A549 (cell line): ENCODE measurements around the gene LMF2. TPM values are rescaled to one million over a fixed set of nuclear protein-coding genes. Genes with fewer than 3 reads are reported as not detected.

Experiments used
- ATAC-seq, 2 experiments: fragments of 200-7000 bp in 1 of 2; fragments of >200 bp in 1 of 2; cut with Nextera tagmentation in 1 of 2; cut with Tn5 transposase in 1 of 2; 3 replicates each; pipeline versions ENCODE4 v1.8.0 to v1.9.1; 2018 to 2020; ENCODE audit warnings: mild to moderate bottlenecking in 1 of 2, moderate library complexity in 1 of 2
- CTCF ChIA-PET: fragments of 300-600 bp; sonication (Branson Sonifier 250); formaldehyde crosslinking; extraction: SDS; loops from one replicate; lab custom pipeline; 2021; ENCODE audit warnings: antibody characterized with exemption, inconsistent platforms; lab: Yijun Ruan, JAX
- POLR2A ChIA-PET: fragments of 350-600 bp; formaldehyde crosslinking; extraction: SDS; loops from one replicate; lab custom pipeline; 2021; ENCODE audit warnings: antibody characterized with exemption, inconsistent platforms; lab: Yijun Ruan, JAX
- DNase-seq, 2 experiments: peaks; one replicate each; pipeline versions ENCODE4 v3.0.0 to v3.0.0-alpha.2; 2011 to 2016; ENCODE audit warnings: low read depth in 1 of 2, low spot score in 1 of 2
- FAIRE-seq: peaks from 2 replicates; lab custom pipeline; 2011; peaks lifted over from hg19 to GRCh38; lab: Jason Lieb, UNC
- H3K27ac ChIP-seq, 2 experiments: fragments of >200 bp; sonication (Bioruptor Twin); formaldehyde crosslinking; 3 replicates each; pipeline ENCODE4 v1.5.1; 2016 to 2017
- H3K4me1 ChIP-seq: fragments of >200 bp; sonication (Bioruptor Twin); formaldehyde crosslinking; 3 replicates; pipeline ENCODE4 v1.6.1; 2016
- H3K4me2 ChIP-seq: fragments of >200 bp; sonication (Bioruptor Twin); formaldehyde crosslinking; 3 replicates; pipeline ENCODE4 v1.6.1; 2016
- H3K4me3 ChIP-seq: fragments of >200 bp; sonication (Bioruptor Twin); formaldehyde crosslinking; 3 replicates; pipeline ENCODE4 v1.5.1; 2016
- H3K9me3 ChIP-seq: fragments of >200 bp; sonication (Bioruptor Twin); formaldehyde crosslinking; 3 replicates; pipeline ENCODE4 v1.6.1; 2016
- BHLHE40 ChIP-seq: IDR thresholded peaks from 2 replicates; pipeline ENCODE4 v1.6.1; 2012; ENCODE audit warnings: low read depth, low read length, inconsistent platforms
- CBX2 ChIP-seq: fragments of 200-600 bp; sonication (generic); IDR thresholded peaks from 2 replicates; pipeline ENCODE4 v1.6.1; 2016; ENCODE audit warnings: low read depth, mild to moderate bottlenecking, borderline replicate concordance
- CEBPB ChIP-seq, 2 experiments: fragments of >200 bp in 1 of 2; sonication (Bioruptor Twin) in 1 of 2; formaldehyde crosslinking in 1 of 2; IDR thresholded peaks; 2 replicates each; pipeline ENCODE4 v1.6.1; 2012 to 2016
- CHD4 ChIP-seq: fragments of 200-600 bp; sonication (generic); IDR thresholded peaks from 2 replicates; pipeline ENCODE4 v1.6.1; 2016; ENCODE audit warnings: antibody characterized with exemption, mild to moderate bottlenecking, borderline replicate concordance
- FOSB ChIP-seq: fragments of 250-450 bp; sonication (Bioruptor Pico); IDR thresholded peaks from 2 replicates; pipeline ENCODE4 v1.5.0; 2020; ENCODE audit warnings: mild to moderate bottlenecking, moderate library complexity
- FOSL2 ChIP-seq, 2 experiments: fragments of 450-650 bp in 1 of 2; fragments of >200 bp in 1 of 2; sonication (Bioruptor Twin) in 1 of 2; formaldehyde crosslinking; IDR thresholded peaks; 2 replicates each; pipeline versions ENCODE4 v1.5.0 to v1.6.1; 2016 to 2020; ENCODE audit warnings: mild to moderate bottlenecking in 1 of 2, moderate library complexity in 1 of 2
- KDM1A ChIP-seq: fragments of 200-600 bp; sonication (generic); IDR thresholded peaks from 2 replicates; pipeline ENCODE4 v1.6.1; 2016; ENCODE audit warnings: low read depth, mild to moderate bottlenecking
- MAFK ChIP-seq: fragments of 450-650 bp; IDR thresholded peaks from 2 replicates; pipeline ENCODE4 v1.6.1; 2014; ENCODE audit not compliant: partially characterized antibody
- MYC ChIP-seq: IDR thresholded peaks from 2 replicates; pipeline ENCODE4 v1.6.1; 2012; ENCODE audit warnings: mild to moderate bottlenecking, inconsistent platforms, low read length, improper control_type of control experiment, borderline replicate concordance
- NFE2L2 ChIP-seq: fragments of 150-350 bp; conservative IDR thresholded peaks from 2 replicates; pipeline ENCODE4 v1.6.1; 2014; ENCODE audit warnings: low read length
- NR3C1 ChIP-seq: fragments of >200 bp; sonication (Bioruptor Twin); formaldehyde crosslinking; IDR thresholded peaks from 3 replicates; pipeline ENCODE4 v1.6.1; 2017
- PHF8 ChIP-seq: fragments of 200-600 bp; sonication (generic); IDR thresholded peaks from 2 replicates; pipeline ENCODE4 v1.6.1; 2016; ENCODE audit warnings: low read depth, mild to moderate bottlenecking, antibody characterized with exemption, moderate library complexity, borderline replicate concordance
- POLR2A ChIP-seq: IDR thresholded peaks from 2 replicates; pipeline ENCODE4 v1.6.1; 2012; ENCODE audit warnings: mild to moderate bottlenecking, low read length
- RCOR1 ChIP-seq: fragments of 150-350 bp; IDR thresholded peaks from 2 replicates; pipeline ENCODE4 v1.6.1; 2014; ENCODE audit warnings: antibody characterized with exemption, low read length, low read depth
- ZSCAN20 ChIP-seq: fragments of 250-450 bp; sonication (Bioruptor Pico); IDR thresholded peaks from 2 replicates; pipeline ENCODE4 v1.8.0; 2022; ENCODE audit warnings: mild to moderate bottlenecking, moderate library complexity
- WGBS: methylation state at CpG from one replicate; pipeline ENCODE4 v1.1.6; 2017; ENCODE audit errors: missing lambda C conversion rate; 5-methylcytosine and 5-hydroxymethylcytosine counted together
- polyA minus RNA-seq: library from RNA; depleted of rRNA, polyadenylated mRNA; stranded (reverse); fragments of >200 nt; gene quantifications from 2 replicates; pipeline ENCODE4 v1.2.3, GENCODE V29; 2011; rRNA and poly(A)+ RNA removed
- polyA plus RNA-seq, 4 experiments: library from polyadenylated mRNA; depleted of rRNA in 3 of 4; stranded (reverse); fragments of >200 nt; fragmentation: RNase III in 1 of 4; extraction: RNeasy Plus Mini Kit Qiagen cat#74134 plus additional on column Dnase treatment in 1 of 4; gene quantifications; 2 replicates in 3 of 4; 3 replicates in 1 of 4; pipeline ENCODE4 v1.2.3, GENCODE V29; 2011 to 2017
- TF ChIP-seq, protein P1 (sequence below): fragments of 250-450 bp; sonication (Bioruptor Pico); IDR thresholded peaks from 2 replicates; pipeline ENCODE4 v1.5.0; 2021; ENCODE audit warnings: mild to moderate bottlenecking, moderate library complexity, borderline replicate concordance
- TF ChIP-seq, protein P2 (sequence below): fragments of 150-350 bp; IDR thresholded peaks from 2 replicates; pipeline ENCODE4 v1.6.1; 2014; ENCODE audit warnings: low read depth, mild to moderate bottlenecking, low read length
- TF ChIP-seq, protein P3 (sequence below): fragments of 200-600 bp; sonication (generic); IDR thresholded peaks from 2 replicates; pipeline ENCODE4 v1.6.1; 2016; ENCODE audit warnings: antibody characterized with exemption, mild to moderate bottlenecking, moderate library complexity
- TF ChIP-seq, protein P4 (sequence below): IDR thresholded peaks from 2 replicates; pipeline ENCODE4 v1.6.1; 2012; ENCODE audit warnings: low read depth, borderline replicate concordance
- TF ChIP-seq, protein P5 (sequence below): fragments of 450-650 bp; IDR thresholded peaks from 2 replicates; pipeline ENCODE4 v1.6.1; 2014; ENCODE audit warnings: antibody characterized with exemption
- TF ChIP-seq, protein P6 (sequence below): fragments of 250-450 bp; sonication (Bioruptor Pico); IDR thresholded peaks from 2 replicates; pipeline ENCODE4 v1.5.0; 2020; ENCODE audit warnings: low read depth, mild to moderate bottlenecking, moderate library complexity
- TF ChIP-seq, protein P7 (sequence below): fragments of >200 bp; sonication (Bioruptor Twin); formaldehyde crosslinking; IDR thresholded peaks from 2 replicates; pipeline ENCODE4 v1.6.1; 2016

The LMF2 gene, protein sequence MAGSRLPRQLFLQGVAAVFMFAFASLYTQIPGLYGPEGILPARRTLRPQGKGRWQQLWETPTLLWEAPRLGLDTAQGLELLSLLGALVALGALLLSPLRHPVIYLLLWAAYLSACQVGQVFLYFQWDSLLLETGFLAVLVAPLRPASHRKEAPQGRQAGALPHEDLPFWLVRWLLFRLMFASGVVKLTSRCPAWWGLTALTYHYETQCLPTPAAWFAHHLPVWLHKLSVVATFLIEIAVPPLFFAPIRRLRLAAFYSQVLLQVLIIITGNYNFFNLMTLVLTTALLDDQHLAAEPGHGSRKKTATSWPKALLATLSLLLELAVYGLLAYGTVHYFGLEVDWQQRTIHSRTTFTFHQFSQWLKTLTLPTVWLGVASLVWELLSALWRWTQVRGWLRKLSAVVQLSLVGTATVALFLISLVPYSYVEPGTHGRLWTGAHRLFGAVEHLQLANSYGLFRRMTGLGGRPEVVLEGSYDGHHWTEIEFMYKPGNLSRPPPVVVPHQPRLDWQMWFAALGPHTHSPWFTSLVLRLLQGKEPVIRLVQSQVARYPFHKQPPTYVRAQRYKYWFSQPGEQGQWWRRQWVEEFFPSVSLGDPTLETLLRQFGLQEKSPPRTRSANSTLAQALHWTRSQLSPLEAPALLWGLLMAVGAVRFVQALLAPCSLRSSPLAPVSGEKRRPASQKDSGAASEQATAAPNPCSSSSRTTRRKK
- polyA plus RNA-seq (2011; rRNA removed), result 13.0 and 15.1 TPM in 2 replicates
- polyA plus RNA-seq (2012; cell fraction: cytosol; rRNA removed), result 32.8 and 51.2 TPM in 2 replicates
- polyA plus RNA-seq (2012; cell fraction: nucleus; rRNA removed), result 317 and 562 TPM in 2 replicates
- 31.8 to 34.2 TPM (median 32.5 TPM) in 3 replicates for polyA plus RNA-seq (2017; fragmentation: RNase III; extraction: RNeasy Plus Mini Kit Qiagen cat#74134 plus additional on column Dnase treatment)
- 11.6 and 15.9 TPM in 2 replicates for polyA minus RNA-seq

DNA sequence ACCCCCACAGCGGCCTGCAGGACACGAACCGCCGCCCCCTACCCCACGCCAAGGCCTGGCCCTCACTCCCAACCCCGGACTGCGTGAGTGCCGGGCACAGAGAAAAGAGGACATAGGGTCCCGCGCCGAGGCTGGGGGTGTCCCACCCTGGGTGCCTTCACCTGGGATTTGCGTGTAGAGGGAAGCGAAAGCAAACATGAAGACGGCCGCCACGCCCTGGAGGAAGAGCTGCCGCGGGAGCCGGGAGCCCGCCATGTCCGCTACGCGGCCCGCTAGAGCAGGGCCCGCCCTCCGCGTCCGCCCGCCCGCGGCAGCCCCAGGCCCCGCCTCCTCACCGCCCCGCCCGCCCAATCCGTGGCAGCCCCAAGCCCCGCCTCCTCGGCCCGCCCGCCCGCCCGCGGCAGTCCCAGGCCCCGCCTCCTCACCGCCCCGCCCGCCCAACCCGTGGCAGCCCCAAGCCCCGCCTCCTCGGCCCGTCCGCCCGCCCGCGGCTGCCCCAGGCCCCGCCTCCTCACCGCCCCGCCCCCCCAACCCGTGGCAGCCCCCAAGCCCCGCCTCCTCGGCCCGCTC, at the start of gene LMF2:
LMF2 (minus strand) TSS at position 282 of the 570 bp plus-strand sequence; CDS start at position 255, 27 bp downstream.
- FAIRE-seq (no peak), ATAC-seq (peak; percentile 77 to 84), DNase-seq (peak in 1 of 2 experiments; percentile 66)
- Histone ChIP-seq H3K4me1 (peaks cover 15% of the 10 kb centered on the region), H3K4me2 (peak within 1 kb of the TSS; percentile 95), H3K9me3 (no peaks in the 10 kb centered on the region), H3K27ac (peak within 1 kb of the TSS; percentile 95 to 97), H3K4me3 (peak within 1 kb of the TSS; percentile 94)
- CTCF ChIA-PET, result interaction anchor here (0.7 to 3.5 kb wide), 5 partner anchors 9 to 202 kb away, joined by 3 to 26 read pairs (median 4); partner anchors contain the start of genes SCO2 and SYCE3
- 2% methylated on average over 10 of the region's 62 CpGs for WGBS
- POLR2A ChIA-PET, result interaction anchor here (0.6 to 2.3 kb wide), 9 partner anchors 9 to 74 kb away, joined by 3 to 36 read pairs (median 3); partner anchors contain the start of genes KLHDC7B, SCO2, SYCE3 and TYMP
- TF ChIP-seq PHF8, result peak; percentile 73
- TF ChIP-seq POLR2A, result peak; percentile 67
- TF ChIP-seq RCOR1, result no peak

DNA sequence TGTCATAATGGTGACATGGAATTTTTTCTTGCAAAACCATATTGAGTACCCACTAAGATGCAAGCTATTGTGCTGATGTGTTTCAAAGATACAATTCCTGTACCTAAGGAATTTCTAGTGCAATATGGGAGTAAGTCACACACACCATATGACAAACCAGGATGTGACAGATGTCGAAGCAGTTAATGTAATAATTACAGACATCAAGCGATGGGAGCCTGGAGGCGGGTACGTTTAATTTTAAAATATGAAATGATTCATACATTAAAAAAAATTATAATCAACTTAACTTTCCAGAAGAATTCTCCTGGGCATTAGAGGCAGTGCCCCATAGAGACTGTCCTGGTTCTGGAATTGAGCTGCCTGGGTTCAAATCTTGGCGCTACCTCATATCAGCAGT, 49.2 kb upstream of the LMF2 start:
- ChIA-PET POLR2A (no interaction called here), CTCF (interaction anchor here (0.7 to 2.0 kb wide), 6 partner anchors 11 to 37 kb away, joined by 3 to 5 read pairs (median 4); partner anchors contain the start of genes KLHDC7B and SCO2)
- no peak for FAIRE-seq
- 86% methylated on average over 5 of the region's 5 CpGs for WGBS
- ATAC-seq, result no peak
- H3K4me3 ChIP-seq, result no peak overlapping the region
- no peak overlapping the region for H3K27ac ChIP-seq
- H3K4me1 ChIP-seq, result no peaks in the 10 kb centered on the region
- DNase-seq, result no peak
- H3K4me2 ChIP-seq, result no peak overlapping the region
- H3K9me3 ChIP-seq, result no peaks in the 10 kb centered on the region
- TF ChIP-seq, protein P1, sequence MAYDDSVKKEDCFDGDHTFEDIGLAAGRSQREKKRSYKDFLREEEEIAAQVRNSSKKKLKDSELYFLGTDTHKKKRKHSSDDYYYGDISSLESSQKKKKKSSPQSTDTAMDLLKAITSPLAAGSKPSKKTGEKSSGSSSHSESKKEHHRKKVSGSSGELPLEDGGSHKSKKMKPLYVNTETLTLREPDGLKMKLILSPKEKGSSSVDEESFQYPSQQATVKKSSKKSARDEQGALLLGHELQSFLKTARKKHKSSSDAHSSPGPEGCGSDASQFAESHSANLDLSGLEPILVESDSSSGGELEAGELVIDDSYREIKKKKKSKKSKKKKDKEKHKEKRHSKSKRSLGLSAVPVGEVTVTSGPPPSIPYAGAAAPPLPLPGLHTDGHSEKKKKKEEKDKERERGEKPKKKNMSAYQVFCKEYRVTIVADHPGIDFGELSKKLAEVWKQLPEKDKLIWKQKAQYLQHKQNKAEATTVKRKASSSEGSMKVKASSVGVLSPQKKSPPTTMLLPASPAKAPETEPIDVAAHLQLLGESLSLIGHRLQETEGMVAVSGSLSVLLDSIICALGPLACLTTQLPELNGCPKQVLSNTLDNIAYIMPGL (CRISPR knock-in tag), result no peak
- TF ChIP-seq ZSCAN20 (no peak), BHLHE40 (no peak), KDM1A (no peak), MAFK (no peak), NFE2L2 (no peak), CBX2 (no peak), NR3C1 (no peak), FOSB (no peak), MYC (no peak), CEBPB (IDR thresholded peaks at IDR 0.05) (no peak), CHD4 (no peak), FOSL2 (IDR thresholded peaks at IDR 0.05) (no peak), FOSL2 (CRISPR knock-in tag; IDR thresholded peaks at IDR 0.05) (no peak)
- TF ChIP-seq, protein P2, sequence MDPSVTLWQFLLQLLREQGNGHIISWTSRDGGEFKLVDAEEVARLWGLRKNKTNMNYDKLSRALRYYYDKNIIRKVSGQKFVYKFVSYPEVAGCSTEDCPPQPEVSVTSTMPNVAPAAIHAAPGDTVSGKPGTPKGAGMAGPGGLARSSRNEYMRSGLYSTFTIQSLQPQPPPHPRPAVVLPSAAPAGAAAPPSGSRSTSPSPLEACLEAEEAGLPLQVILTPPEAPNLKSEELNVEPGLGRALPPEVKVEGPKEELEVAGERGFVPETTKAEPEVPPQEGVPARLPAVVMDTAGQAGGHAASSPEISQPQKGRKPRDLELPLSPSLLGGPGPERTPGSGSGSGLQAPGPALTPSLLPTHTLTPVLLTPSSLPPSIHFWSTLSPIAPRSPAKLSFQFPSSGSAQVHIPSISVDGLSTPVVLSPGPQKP, result no peak
- TF ChIP-seq, protein P3, sequence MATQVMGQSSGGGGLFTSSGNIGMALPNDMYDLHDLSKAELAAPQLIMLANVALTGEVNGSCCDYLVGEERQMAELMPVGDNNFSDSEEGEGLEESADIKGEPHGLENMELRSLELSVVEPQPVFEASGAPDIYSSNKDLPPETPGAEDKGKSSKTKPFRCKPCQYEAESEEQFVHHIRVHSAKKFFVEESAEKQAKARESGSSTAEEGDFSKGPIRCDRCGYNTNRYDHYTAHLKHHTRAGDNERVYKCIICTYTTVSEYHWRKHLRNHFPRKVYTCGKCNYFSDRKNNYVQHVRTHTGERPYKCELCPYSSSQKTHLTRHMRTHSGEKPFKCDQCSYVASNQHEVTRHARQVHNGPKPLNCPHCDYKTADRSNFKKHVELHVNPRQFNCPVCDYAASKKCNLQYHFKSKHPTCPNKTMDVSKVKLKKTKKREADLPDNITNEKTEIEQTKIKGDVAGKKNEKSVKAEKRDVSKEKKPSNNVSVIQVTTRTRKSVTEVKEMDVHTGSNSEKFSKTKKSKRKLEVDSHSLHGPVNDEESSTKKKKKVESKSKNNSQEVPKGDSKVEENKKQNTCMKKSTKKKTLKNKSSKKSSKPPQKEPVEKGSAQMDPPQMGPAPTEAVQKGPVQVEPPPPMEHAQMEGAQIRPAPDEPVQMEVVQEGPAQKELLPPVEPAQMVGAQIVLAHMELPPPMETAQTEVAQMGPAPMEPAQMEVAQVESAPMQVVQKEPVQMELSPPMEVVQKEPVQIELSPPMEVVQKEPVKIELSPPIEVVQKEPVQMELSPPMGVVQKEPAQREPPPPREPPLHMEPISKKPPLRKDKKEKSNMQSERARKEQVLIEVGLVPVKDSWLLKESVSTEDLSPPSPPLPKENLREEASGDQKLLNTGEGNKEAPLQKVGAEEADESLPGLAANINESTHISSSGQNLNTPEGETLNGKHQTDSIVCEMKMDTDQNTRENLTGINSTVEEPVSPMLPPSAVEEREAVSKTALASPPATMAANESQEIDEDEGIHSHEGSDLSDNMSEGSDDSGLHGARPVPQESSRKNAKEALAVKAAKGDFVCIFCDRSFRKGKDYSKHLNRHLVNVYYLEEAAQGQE, result no peak
- TF ChIP-seq, protein P4, sequence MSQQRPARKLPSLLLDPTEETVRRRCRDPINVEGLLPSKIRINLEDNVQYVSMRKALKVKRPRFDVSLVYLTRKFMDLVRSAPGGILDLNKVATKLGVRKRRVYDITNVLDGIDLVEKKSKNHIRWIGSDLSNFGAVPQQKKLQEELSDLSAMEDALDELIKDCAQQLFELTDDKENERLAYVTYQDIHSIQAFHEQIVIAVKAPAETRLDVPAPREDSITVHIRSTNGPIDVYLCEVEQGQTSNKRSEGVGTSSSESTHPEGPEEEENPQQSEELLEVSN, result no peak
- TF ChIP-seq, protein P5, sequence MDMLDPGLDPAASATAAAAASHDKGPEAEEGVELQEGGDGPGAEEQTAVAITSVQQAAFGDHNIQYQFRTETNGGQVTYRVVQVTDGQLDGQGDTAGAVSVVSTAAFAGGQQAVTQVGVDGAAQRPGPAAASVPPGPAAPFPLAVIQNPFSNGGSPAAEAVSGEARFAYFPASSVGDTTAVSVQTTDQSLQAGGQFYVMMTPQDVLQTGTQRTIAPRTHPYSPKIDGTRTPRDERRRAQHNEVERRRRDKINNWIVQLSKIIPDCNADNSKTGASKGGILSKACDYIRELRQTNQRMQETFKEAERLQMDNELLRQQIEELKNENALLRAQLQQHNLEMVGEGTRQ, result no peak
- TF ChIP-seq, protein P6, sequence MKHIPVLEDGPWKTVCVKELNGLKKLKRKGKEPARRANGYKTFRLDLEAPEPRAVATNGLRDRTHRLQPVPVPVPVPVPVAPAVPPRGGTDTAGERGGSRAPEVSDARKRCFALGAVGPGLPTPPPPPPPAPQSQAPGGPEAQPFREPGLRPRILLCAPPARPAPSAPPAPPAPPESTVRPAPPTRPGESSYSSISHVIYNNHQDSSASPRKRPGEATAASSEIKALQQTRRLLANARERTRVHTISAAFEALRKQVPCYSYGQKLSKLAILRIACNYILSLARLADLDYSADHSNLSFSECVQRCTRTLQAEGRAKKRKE (CRISPR knock-in tag), result no peak
- TF ChIP-seq, protein P7, sequence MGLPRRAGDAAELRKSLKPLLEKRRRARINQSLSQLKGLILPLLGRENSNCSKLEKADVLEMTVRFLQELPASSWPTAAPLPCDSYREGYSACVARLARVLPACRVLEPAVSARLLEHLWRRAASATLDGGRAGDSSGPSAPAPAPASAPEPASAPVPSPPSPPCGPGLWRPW, result no peak
